H1 (cell line): ENCODE data around the gene BRIP1. TPM values are rescaled to one million over a fixed set of nuclear protein-coding genes. Genes with fewer than 3 reads are reported as not detected.

Source experiments
- CTCF ChIA-PET: fragments of 300-600 bp; sonication (Branson Sonifier 250); formaldehyde crosslinking; loops from one replicate; lab custom pipeline; 2021; ENCODE audit not compliant: partially characterized antibody; lab: Charles Lee
- POLR2A ChIA-PET: fragments of 300-600 bp; sonication (Branson Sonifier 250); formaldehyde crosslinking; loops from one replicate; lab custom pipeline; 2021; ENCODE audit warnings: inconsistent platforms; ENCODE audit not compliant: partially characterized antibody; lab: Charles Lee
- DNase-seq, 2 experiments: peaks; one replicate each; pipeline versions ENCODE4 v3.0.0 to v3.0.0-alpha.2; 2010 to 2022; ENCODE audit warnings: low spot score in 2 of 2, low read depth in 1 of 2, mixed read lengths in 1 of 2
- FAIRE-seq: peaks from 2 replicates; lab custom pipeline; 2011; peaks lifted over from hg19 to GRCh38; lab: Jason Lieb, UNC
- H2AFZ ChIP-seq: 2 replicates; pipeline ENCODE4 v1.8.1; 2012; ENCODE audit warnings: low read length, inconsistent platforms
- H2AK5ac ChIP-seq: 2 replicates; pipeline ENCODE4 v1.6.1; 2013; ENCODE audit warnings: low read depth, low read length
- H2BK120ac ChIP-seq: replicated peaks from 2 replicates; pipeline ENCODE3; 2013; ENCODE audit warnings: low read depth, low read length, inconsistent platforms
- H2BK12ac ChIP-seq: 2 replicates; pipeline ENCODE4 v1.6.1; 2013; ENCODE audit warnings: low read depth, low read length
- H2BK15ac ChIP-seq: 2 replicates; pipeline ENCODE4 v1.6.1; 2013; ENCODE audit warnings: low read length
- H2BK20ac ChIP-seq: 2 replicates; pipeline ENCODE4 v1.6.1; 2013; ENCODE audit warnings: low read length
- H2BK5ac ChIP-seq: 2 replicates; pipeline ENCODE4 v1.6.1; 2013; ENCODE audit warnings: low read depth, low read length
- H3K14ac ChIP-seq: 2 replicates; pipeline ENCODE4 v1.6.1; 2013; ENCODE audit warnings: inconsistent platforms; ENCODE audit not compliant: insufficient read length
- H3K18ac ChIP-seq: 2 replicates; pipeline ENCODE4 v1.6.1; 2013; ENCODE audit warnings: low read length; ENCODE audit errors: extremely low read depth
- H3K23ac ChIP-seq: 2 replicates; pipeline ENCODE4 v1.6.1; 2013; ENCODE audit warnings: inconsistent platforms; ENCODE audit not compliant: insufficient read length
- H3K23me2 ChIP-seq: 2 replicates; pipeline ENCODE4 v1.6.1; 2013; ENCODE audit warnings: low read depth, low read length
- H3K27ac ChIP-seq: 2 replicates; pipeline ENCODE4 v1.6.1; 2011; ENCODE audit warnings: low read depth, low read length, inconsistent platforms
- H3K27me3 ChIP-seq, 4 experiments: replicated peaks in 1 of 4; 1 replicate in 1 of 4; 2 replicates in 3 of 4; pipeline versions ENCODE4 v1.6.1 to v1.8.1; 2011 to 2013; ENCODE audit warnings: low read length in 3 of 4, mild to moderate bottlenecking in 3 of 4, inconsistent platforms in 2 of 4, mixed read lengths in 2 of 4, moderate library complexity in 1 of 4; ENCODE audit not compliant: control insufficient read depth in 3 of 4, insufficient read depth in 3 of 4; ENCODE audit errors: extremely low read depth in 1 of 4
- H3K36me3 ChIP-seq, 4 experiments: 2 replicates each; pipeline versions ENCODE4 v1.6.1 to v1.8.1; 2011 to 2013; ENCODE audit warnings: mild to moderate bottlenecking in 4 of 4, low read length in 3 of 4, moderate library complexity in 2 of 4, control low read depth in 1 of 4, inconsistent platforms in 1 of 4; ENCODE audit not compliant: insufficient read depth in 4 of 4, control insufficient read depth in 2 of 4
- H3K4ac ChIP-seq: replicated peaks from 2 replicates; pipeline ENCODE3; 2013; ENCODE audit warnings: low read length, low read depth, mixed read lengths, inconsistent platforms; ENCODE audit not compliant: insufficient read length
- H3K4me1 ChIP-seq, 4 experiments: replicated peaks in 1 of 4; 1 replicate in 1 of 4; 2 replicates in 3 of 4; pipeline versions ENCODE4 v1.6.1 to v1.8.1; 2011 to 2013; ENCODE audit warnings: low read length in 3 of 4, inconsistent platforms in 2 of 4, mixed read lengths in 1 of 4; ENCODE audit not compliant: insufficient read depth in 4 of 4, control insufficient read depth in 3 of 4
- H3K4me2 ChIP-seq, 2 experiments: 2 replicates each; pipeline versions ENCODE4 v1.6.1 to v1.8.1; 2011 to 2013; ENCODE audit warnings: low read depth in 2 of 2, low read length in 2 of 2, control low read depth in 1 of 2, inconsistent platforms in 1 of 2, mild to moderate bottlenecking in 1 of 2; ENCODE audit not compliant: insufficient read depth in 1 of 2
- H3K4me3 ChIP-seq, 4 experiments: fragments of 200-600, 300-600 bp in 1 of 4; sonication (generic), shearing (Covaris generic), sonication (Bioruptor Twin) in 1 of 4; 2 replicates each; pipeline versions ENCODE4 v1.5.1 to v1.8.1; 2011 to 2016; ENCODE audit warnings: low read length in 4 of 4, low read depth in 3 of 4, control low read depth in 2 of 4, inconsistent platforms in 2 of 4, mild to moderate bottlenecking in 2 of 4, mixed read lengths in 1 of 4, moderate library complexity in 1 of 4; ENCODE audit not compliant: insufficient read depth in 2 of 4; ENCODE audit errors: extremely low read depth in 1 of 4
- H3K56ac ChIP-seq: replicated peaks from 2 replicates; pipeline ENCODE3; 2013; ENCODE audit warnings: low read depth, mild to moderate bottlenecking, mixed read lengths, low read length, inconsistent platforms; ENCODE audit not compliant: insufficient read length
- H3K79me1 ChIP-seq: 2 replicates; pipeline ENCODE4 v1.6.1; 2013; ENCODE audit warnings: low read depth, low read length, control low read depth
- H3K79me2 ChIP-seq, 2 experiments: 2 replicates each; pipeline versions ENCODE4 v1.6.1 to v1.8.1; 2012 to 2013; ENCODE audit warnings: low read length in 2 of 2, mild to moderate bottlenecking in 2 of 2, inconsistent platforms in 1 of 2; ENCODE audit not compliant: insufficient read depth in 2 of 2, control insufficient read depth in 1 of 2
- H3K9ac ChIP-seq, 4 experiments: replicated peaks in 1 of 4; 1 replicate in 1 of 4; 2 replicates in 3 of 4; pipeline versions ENCODE4 v1.6.1 to v1.8.1; 2011 to 2013; ENCODE audit warnings: low read depth in 3 of 4, low read length in 3 of 4, control low read depth in 2 of 4, mild to moderate bottlenecking in 2 of 4, moderate library complexity in 2 of 4, inconsistent platforms in 1 of 4; ENCODE audit errors: extremely low read depth in 1 of 4
- H3K9me3 ChIP-seq, 2 experiments: 2 replicates each; pipeline versions ENCODE4 v1.6.1 to v1.8.1; 2012 to 2013; ENCODE audit warnings: mild to moderate bottlenecking in 2 of 2, moderate library complexity in 2 of 2, control low read depth in 1 of 2, inconsistent platforms in 1 of 2, low read depth in 1 of 2, low read length in 1 of 2, mixed read lengths in 1 of 2; ENCODE audit not compliant: insufficient read depth in 2 of 2
- H4K20me1 ChIP-seq, 2 experiments: replicated peaks in 1 of 2; 2 replicates each; pipeline versions ENCODE3 to v1.8.1; 2011 to 2013; ENCODE audit warnings: inconsistent platforms in 2 of 2, low read length in 2 of 2, mild to moderate bottlenecking in 1 of 2; ENCODE audit not compliant: insufficient read depth in 2 of 2, control insufficient read depth in 1 of 2
- H4K5ac ChIP-seq: 2 replicates; pipeline ENCODE4 v1.6.1; 2013; ENCODE audit warnings: low read length, low read depth, mixed read lengths, inconsistent platforms; ENCODE audit not compliant: insufficient read length
- H4K8ac ChIP-seq: 2 replicates; pipeline ENCODE4 v1.8.0; 2013; ENCODE audit warnings: mild to moderate bottlenecking, moderate library complexity, low read length, inconsistent platforms; ENCODE audit not compliant: insufficient read depth; ENCODE audit errors: extremely low read depth
- H4K91ac ChIP-seq: replicated peaks from 2 replicates; pipeline ENCODE3; 2013; ENCODE audit warnings: low read length, mixed read lengths, inconsistent platforms; ENCODE audit not compliant: insufficient read length
- ASH2L ChIP-seq: fragments of 200-600, 300-600 bp; sonication (generic); IDR thresholded peaks from one replicate; pipeline ENCODE4 v1.7.1; 2017; ENCODE audit warnings: low read length
- BCL11A ChIP-seq, 2 experiments: IDR thresholded peaks; one replicate each; pipeline ENCODE4 v1.6.1; 2011; ENCODE audit warnings: low read depth in 2 of 2, low read length in 2 of 2, mild to moderate bottlenecking in 2 of 2
- CBX5 ChIP-seq: fragments of 300-800, 300-1000 bp; sonication (generic); IDR thresholded peaks from 2 replicates; pipeline ENCODE4 v1.7.1; 2016; ENCODE audit warnings: antibody characterized with exemption, low read length, low read depth
- CHD1 ChIP-seq: IDR thresholded peaks from 2 replicates; pipeline ENCODE4 v1.6.1; 2012; ENCODE audit warnings: low read depth, low read length, improper control_type of control experiment
- EGR1 ChIP-seq: IDR thresholded peaks from 2 replicates; pipeline ENCODE4 v1.6.1; 2011; ENCODE audit warnings: low read depth, low read length, borderline replicate concordance
- MAFK ChIP-seq: IDR thresholded peaks from 2 replicates; pipeline ENCODE4 v1.6.1; 2012; ENCODE audit warnings: low read depth, mild to moderate bottlenecking, improper control_type of control experiment, low read length
- RNF2 ChIP-seq: fragments of 200-900, 300-1000 bp; sonication (generic); IDR thresholded peaks from 2 replicates; pipeline ENCODE4 v1.7.1; 2016; ENCODE audit warnings: borderline replicate concordance, low read depth, mild to moderate bottlenecking, antibody characterized with exemption, low read length; ENCODE audit not compliant: poor library complexity, severe bottlenecking; ENCODE audit errors: missing control alignments
- TBP ChIP-seq: IDR thresholded peaks from 2 replicates; pipeline ENCODE4 v1.6.1; 2011; ENCODE audit warnings: low read depth, low read length, improper control_type of control experiment
- WGBS, 2 experiments: shearing (Covaris generic) in 1 of 2; methylation state at CpG; one replicate each; pipeline versions ENCODE4 v1.1.6 to v1.1.7; 2013 to 2015; ENCODE audit warnings: low lambda C conversion rate in 2 of 2, mixed read lengths in 2 of 2, inconsistent platforms in 1 of 2, low coverage in 1 of 2, missing lambda C conversion rate in 1 of 2; ENCODE audit not compliant: insufficient replicate concordance in 2 of 2, insufficient coverage in 1 of 2, insufficient read length in 1 of 2; ENCODE audit errors: extremely low coverage in 1 of 2, missing lambda C conversion rate in 1 of 2; 5-methylcytosine and 5-hydroxymethylcytosine counted together
- polyA plus RNA-seq, 7 experiments: library from polyadenylated mRNA; depleted of rRNA in 3 of 7; stranded (reverse) in 5 of 7; unstranded in 2 of 7; fragments of >200 nt in 5 of 7; fragments of 200-250 nt in 2 of 7; gene quantifications; 1 replicate in 5 of 7; 2 replicates in 1 of 7; 4 replicates in 1 of 7; pipeline versions ENCODE4 v1.2.1 to v1.2.3, GENCODE V29; 2011 to 2013; ENCODE audit warnings: missing spikeins in 2 of 7, mixed read lengths in 2 of 7
- total RNA-seq: library from RNA; stranded (reverse); fragmentation: NEBNext Ultra II Directional; extraction: Animal tissue kit (Norgen Biotek cat#: 25700); gene quantifications from 2 replicates; pipeline ENCODE4 v1.2.1, GENCODE V29; 2021

Gene BRIP1
- total and polyA plus RNA-seq, 2 of the 8 experiments (the other 6 are each of a cell fraction or from before 2014, with no cell fraction given) = 5.8 to 19.2 TPM

DNA sequence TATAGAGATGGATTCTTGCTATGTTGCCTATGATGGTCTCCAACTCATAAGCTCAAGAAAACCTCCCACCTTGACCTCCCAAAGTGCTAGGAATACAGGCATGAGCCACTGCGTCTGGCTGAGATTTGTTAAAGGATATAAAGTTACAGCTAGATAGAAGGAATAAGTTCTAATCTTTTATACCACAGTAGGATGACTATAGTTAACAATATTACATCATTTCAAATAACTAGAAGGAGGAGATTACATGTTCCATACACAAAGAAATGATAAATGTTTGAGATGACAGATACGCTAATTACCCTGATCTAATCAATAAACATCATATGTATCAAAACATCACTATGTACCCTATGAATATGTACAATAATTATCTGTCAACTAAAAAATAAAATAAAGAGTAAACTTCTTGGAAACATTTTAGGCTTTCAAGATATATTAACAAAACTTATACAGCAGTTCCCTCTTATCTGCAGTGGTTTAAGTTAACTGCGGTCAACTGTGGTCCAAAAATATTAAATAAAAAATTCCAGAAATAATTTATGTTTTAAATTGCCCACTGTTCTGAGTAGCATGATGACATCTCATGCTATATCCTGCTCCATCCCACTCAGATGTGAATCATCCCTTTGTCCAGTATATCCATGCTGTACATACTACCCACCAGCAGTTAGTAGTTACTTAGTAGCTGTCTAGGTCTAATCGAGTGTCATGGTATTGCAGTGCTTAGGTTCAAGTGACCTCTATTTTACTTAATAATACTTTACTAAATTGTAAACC, 143.1 kb downstream of the BRIP1 start:
- Histone ChIP-seq H3K4me3 (no peak overlapping the region), H3K9ac (no peak overlapping the region), H2BK5ac (no peak overlapping the region), H4K91ac (no peak overlapping the region), H2BK120ac (no peak overlapping the region), H3K79me1 (no peaks in the 10 kb centered on the region), H3K27ac (no peak overlapping the region), H3K4me2 (no peak overlapping the region), H3K14ac (no peak overlapping the region), H2BK20ac (no peak overlapping the region), H4K5ac (no peak overlapping the region), H3K4me1 (no peaks in the 10 kb centered on the region), H3K27me3 (no peaks in the 10 kb centered on the region), H2AK5ac (no peak overlapping the region), H4K20me1 (no peaks in the 10 kb centered on the region), H3K23ac (no peak overlapping the region), H3K79me2 (no peaks in the 10 kb centered on the region), H3K4ac (no peak overlapping the region), H4K8ac (no peak overlapping the region), H2AFZ (no peak overlapping the region), H3K23me2 (no peaks in the 10 kb centered on the region), H3K36me3 (peaks cover 0 to 11% (median 3%) of the 10 kb centered on the region in 4 experiments; a peak in 3 of 8 replicates), H2BK15ac (no peak overlapping the region), H3K56ac (no peak overlapping the region), H2BK12ac (no peak overlapping the region), H3K18ac (no peak overlapping the region), H3K9me3 (no peaks in the 10 kb centered on the region; a peak in 1 of 4 replicates)
- CTCF ChIA-PET = interaction anchor here (1.3 to 1.6 kb wide), 2 partner anchors 9 to 85 kb away, joined by 3 to 9 read pairs; no protein-coding TSS in a partner anchor
- 93% methylated on average over 4 of the region's 4 CpGs; no CpG with 5 or more reads in 1 of the 2 experiments for WGBS, 2 experiments
- no peak for DNase-seq
- POLR2A ChIA-PET = no interaction called here
- FAIRE-seq = no peak
- TF ChIP-seq BCL11A (IDR thresholded peaks at IDR 0.05; ENCODE audit: low read depth in 2 of 2, low read length in 2 of 2) (no peak), CBX5 (no peak), EGR1 (no peak), RNF2 (no peak), CHD1 (no peak), TBP (no peak), ASH2L (no peak), MAFK (no peak)
